ENCODE results near the gene XXYLT1. TPM values are rescaled to one million over a fixed set of nuclear protein-coding genes. Genes with fewer than 3 reads are reported as not detected.

XXYLT1 gene
- total RNA-seq, 4 donors from 2014 or later, result 9.6 to 17.7 (median 13.2) TPM

DNA sequence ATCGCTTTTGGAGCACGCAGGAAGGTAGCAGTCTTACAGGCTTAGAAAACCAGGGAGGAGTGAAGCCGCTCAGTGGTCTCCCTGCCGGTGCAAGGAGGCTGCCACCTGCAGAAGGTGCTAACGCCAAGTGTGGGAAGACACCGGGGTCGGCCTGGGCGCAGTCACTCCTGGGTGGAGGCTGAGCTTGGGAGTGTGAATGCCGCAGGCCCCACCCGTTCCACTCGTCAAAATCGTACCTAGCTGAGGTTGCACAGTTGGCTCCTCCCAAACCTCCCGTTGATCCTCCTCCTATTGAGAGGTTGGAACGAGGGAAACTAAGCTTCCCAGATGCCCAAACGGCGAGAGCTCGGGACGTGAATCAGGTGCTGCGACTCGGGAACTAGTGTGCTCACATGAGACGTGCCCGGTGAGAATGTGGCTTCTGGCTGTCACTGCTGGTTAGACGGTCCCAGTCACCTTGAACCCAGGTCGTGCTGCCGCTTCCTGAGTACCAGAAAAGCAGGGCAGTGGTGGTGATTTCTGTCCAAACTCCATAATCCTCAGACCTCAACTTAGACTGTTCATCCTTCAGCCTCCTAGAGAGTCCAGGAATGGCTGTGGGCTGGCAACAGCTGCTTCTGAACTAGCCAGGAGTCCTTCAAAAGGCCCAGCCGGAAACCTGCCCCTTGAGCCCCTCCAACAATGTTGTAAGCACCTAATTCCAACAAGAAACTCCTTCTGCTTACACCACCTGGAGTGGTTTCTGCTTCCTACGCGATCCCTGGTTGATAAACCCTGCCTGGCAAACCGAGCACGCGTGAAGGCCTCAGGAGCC is 156.0 kb downstream of the XXYLT1 start:
- no peak overlapping the region for H3K27ac ChIP-seq
- no peak for DNase-seq (ENCODE audit: low spot score in 2 of 2)
- 88 to 92% methylated on average over 31 of the region's 31 CpGs for WGBS, 2 donors

GRCh38 chr3:195113536-195114425 is 157.2 kb downstream of the XXYLT1 start:
- H3K27me3 ChIP-seq, result no peaks in the 10 kb centered on the region
- no peaks in the 10 kb centered on the region for H3K9me3 ChIP-seq

More for the DNA sequence above, 156.0 kb downstream of the XXYLT1 start:
- Histone ChIP-seq H3K4me3 (no peak overlapping the region), H3K4me1 (peaks cover 0 to 22% (median 5%) of the 10 kb centered on the region in 4 donors), H3K36me3 (no peaks in the 10 kb centered on the region), H3K27me3 (no peaks in the 10 kb centered on the region), H3K9me3 (no peaks in the 10 kb centered on the region)
- TF ChIP-seq POLR2A (IDR thresholded peaks at IDR 0.05) (no peak), CTCF (IDR thresholded peaks at IDR 0.05) (no peak), EP300 (IDR thresholded peaks at IDR 0.05) (no peak)

GRCh38 chr3:195113048-195113447 is 157.9 kb downstream of the XXYLT1 start:
- Histone ChIP-seq H3K27me3 (no peaks in the 10 kb centered on the region), H3K4me3 (no peak overlapping the region), H3K27ac (no peak overlapping the region), H3K9me3 (no peaks in the 10 kb centered on the region), H3K36me3 (no peaks in the 10 kb centered on the region), H3K4me1 (peaks cover 0 to 7% (median 0%) of the 10 kb centered on the region in 4 donors)
- DNase-seq (ENCODE audit: low spot score in 2 of 2), result no peak
- 82 to 91% methylated on average over 14 of the region's 14 CpGs for WGBS, 2 donors
- no peak for TF ChIP-seq POLR2A (IDR thresholded peaks at IDR 0.05)
- TF ChIP-seq EP300 (IDR thresholded peaks at IDR 0.05), result no peak
- no peak for TF ChIP-seq CTCF (IDR thresholded peaks at IDR 0.05)

More at GRCh38 chr3:195113536-195114425, 157.2 kb downstream of the XXYLT1 start:
- no peak overlapping the region for H3K4me3 ChIP-seq
- H3K36me3 ChIP-seq, result no peaks in the 10 kb centered on the region
- H3K27ac ChIP-seq, result no peak overlapping the region
- TF ChIP-seq CTCF (IDR thresholded peaks at IDR 0.05) (no peak), POLR2A (IDR thresholded peaks at IDR 0.05) (no peak), EP300 (IDR thresholded peaks at IDR 0.05) (no peak)
- no peak for DNase-seq (ENCODE audit: low spot score in 2 of 2)
- WGBS, 2 donors, result 78 to 79% methylated on average over 14 of the region's 14 CpGs
- peaks cover 0 to 14% (median 0%) of the 10 kb centered on the region in 4 donors for H3K4me1 ChIP-seq

- no peaks in the 10 kb centered on the region for H3K9me3 ChIP-seq
- TF ChIP-seq EP300 (IDR thresholded peaks at IDR 0.05), result no peak
- TF ChIP-seq POLR2A (IDR thresholded peaks at IDR 0.05), result no peak
- no peak for TF ChIP-seq CTCF (IDR thresholded peaks at IDR 0.05)
- no peak overlapping the region for H3K4me3 ChIP-seq
- H3K36me3 ChIP-seq, result no peaks in the 10 kb centered on the region
- H3K27ac ChIP-seq, result no peak overlapping the region
- DNase-seq (ENCODE audit: low spot score in 2 of 2), result no peak
- 79 to 89% methylated on average over 16 to 22 of the region's 22 CpGs for WGBS, 2 donors
- H3K27me3 ChIP-seq, result no peaks in the 10 kb centered on the region
- H3K4me1 ChIP-seq, result peaks cover 0 to under 1% (median 0%) of the 10 kb centered on the region in 4 donors
Measured at GRCh38 chr3:195112361-195112791, 158.6 kb downstream of the XXYLT1 start.

All from tibial nerve (tissue), 4 donors.